K562 (cell line): ENCODE data around the gene MAPT. TPM values are rescaled to one million over a fixed set of nuclear protein-coding genes. Genes with fewer than 3 reads are reported as not detected.

Source experiments
- GABPB1 ChIP-seq: sonication (generic); formaldehyde crosslinking; IDR thresholded peaks from 2 replicates; pipeline ENCODE4 v1.8.0; 2022; ENCODE audit warnings: mild to moderate bottlenecking, missing genetic modification reagents
- POLR2AphosphoS2 ChIP-seq: IDR thresholded peaks from 2 replicates; pipeline ENCODE4 v1.6.1; 2012; ENCODE audit warnings: low read length, improper control_type of control experiment
- WHSC1 ChIP-seq: IDR thresholded peaks from one replicate; pipeline ENCODE4 v1.6.1; 2012; ENCODE audit warnings: low read length, control low read depth, inconsistent platforms
- ZNF134 ChIP-seq: fragments of 250-450 bp; sonication (Bioruptor Pico); conservative IDR thresholded peaks from 2 replicates; pipeline ENCODE4 v1.4.0; 2020
- ZNF184 ChIP-seq: sonication (generic); formaldehyde crosslinking; IDR thresholded peaks from 2 replicates; pipeline ENCODE4 v1.5.0; 2020; ENCODE audit warnings: missing genetic modification reagents
- polyA plus RNA-seq, 8 experiments: library from polyadenylated mRNA; depleted of rRNA in 4 of 8; stranded (reverse) in 5 of 8; unstranded in 3 of 8; fragments of >200 nt; fragmentation: Nextera tagmentation in 2 of 8; fragmentation: Illumina TruSeq in 1 of 8; extraction: Ambion mirVana in 2 of 8; extraction: Trizol in 1 of 8; gene quantifications; 2 replicates each; pipeline versions ENCODE4 v1.2.1 to v1.2.3, GENCODE V29; 2011 to 2014; ENCODE audit warnings: inconsistent platforms in 1 of 8, missing spikeins in 1 of 8
- total RNA-seq, 7 experiments: library from RNA; depleted of rRNA in 6 of 7; stranded (reverse); fragments of >200 nt in 6 of 7; fragmentation: Illumina TruSeq in 2 of 7; extraction: Trizol in 2 of 7; gene quantifications; 2 replicates each; pipeline versions ENCODE4 v1.2.1 to v1.2.3, GENCODE V29; 2011 to 2021; ENCODE audit warnings: low replicate concordance in 1 of 7
- TF ChIP-seq, protein P1 (sequence below): fragments of 250-450 bp; sonication (Bioruptor Pico); IDR thresholded peaks from 2 replicates; pipeline ENCODE4 v1.9.0; 2021; ENCODE audit warnings: mild to moderate bottlenecking
- TF ChIP-seq, protein P2 (sequence below): fragments of 450-650 bp; formaldehyde crosslinking; IDR thresholded peaks from 2 replicates; pipeline ENCODE4 v1.4.0; 2022; ENCODE audit warnings: mild to moderate bottlenecking, moderate library complexity
- TF ChIP-seq, protein P3 (sequence below), 2 experiments: IDR thresholded peaks; 2 replicates each; pipeline ENCODE4 v1.6.1; 2011; ENCODE audit warnings: borderline replicate concordance in 1 of 2, control low read depth in 1 of 2, low read depth in 1 of 2, low read length in 1 of 2, mild to moderate bottlenecking in 1 of 2, mixed read lengths in 1 of 2, moderate library complexity in 1 of 2; ENCODE audit not compliant: insufficient read depth in 1 of 2, insufficient read length in 1 of 2, poor library complexity in 1 of 2, severe bottlenecking in 1 of 2; ENCODE audit errors: extremely low read depth in 1 of 2
- TF ChIP-seq, protein P4 (sequence below): fragments of 200-800 bp; sonication (Bioruptor generic); IDR thresholded peaks from 2 replicates; pipeline ENCODE4 v1.6.1; 2016; ENCODE audit warnings: missing genetic modification characterization, missing compliant biosample characterization
- TF ChIP-seq, protein P5 (sequence below), 3 experiments: fragments of 200-800 bp in 1 of 3; fragments of 250-450 bp in 1 of 3; fragments of 450-650 bp in 1 of 3; sonication (Bioruptor Pico) in 1 of 3; sonication (Bioruptor generic) in 1 of 3; formaldehyde crosslinking in 1 of 3; IDR thresholded peaks; 2 replicates each; pipeline versions ENCODE4 v1.6.1 to v1.8.0; 2016 to 2022; ENCODE audit warnings: mild to moderate bottlenecking in 2 of 3, missing genetic modification characterization in 2 of 3, missing compliant biosample characterization in 1 of 3, moderate library complexity in 1 of 3
- TF ChIP-seq, protein P6 (sequence below): fragments of 450-650 bp; IDR thresholded peaks from 2 replicates; pipeline ENCODE4 v1.7.1; 2018; ENCODE audit warnings: mild to moderate bottlenecking, low read depth; ENCODE audit not compliant: partially characterized antibody

Gene MAPT
- total and polyA plus RNA-seq, 9 of the 15 experiments (the other 6 are each of a cell fraction or from before 2014, with no cell fraction given): 0.04 to 1.1 (median 0.36) TPM

DNA sequence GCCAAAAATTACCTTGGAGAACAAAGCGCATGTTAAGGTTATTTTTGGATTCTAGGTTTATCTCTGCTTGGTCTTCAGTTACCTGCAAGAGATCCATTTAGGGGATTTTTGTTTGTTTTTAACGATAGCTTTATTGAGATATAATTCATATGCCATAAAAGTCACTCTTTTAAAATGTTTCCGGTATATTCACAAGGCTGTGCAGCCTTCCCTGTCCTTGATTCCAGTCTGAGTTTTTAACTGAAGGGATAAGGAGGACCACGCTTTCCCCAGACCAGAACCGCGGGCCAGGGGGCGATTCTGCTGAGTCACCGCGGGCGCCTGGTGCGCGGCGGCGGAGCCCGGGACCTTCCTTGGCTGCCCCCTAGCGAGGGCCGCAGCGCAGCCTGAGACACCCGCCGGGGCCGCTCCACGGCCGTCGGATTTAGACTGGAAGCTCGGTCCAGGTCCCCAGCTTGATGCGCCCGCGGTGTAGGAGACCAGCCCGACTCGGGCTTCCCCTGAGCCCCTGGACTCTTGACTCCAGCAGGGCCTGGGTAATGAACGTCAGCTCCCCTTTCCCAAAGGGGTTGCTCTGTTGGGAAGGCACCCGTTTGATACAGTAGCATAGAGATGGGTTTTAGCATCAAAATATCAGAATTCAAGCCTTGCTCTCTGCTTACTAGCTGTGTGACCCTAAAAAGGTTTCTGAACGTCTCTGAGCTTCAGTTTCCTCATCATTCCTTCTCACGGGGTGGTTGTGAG lies 54.7 kb downstream of the MAPT start (continued):
- TF ChIP-seq, protein P1, sequence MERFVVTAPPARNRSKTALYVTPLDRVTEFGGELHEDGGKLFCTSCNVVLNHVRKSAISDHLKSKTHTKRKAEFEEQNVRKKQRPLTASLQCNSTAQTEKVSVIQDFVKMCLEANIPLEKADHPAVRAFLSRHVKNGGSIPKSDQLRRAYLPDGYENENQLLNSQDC: no peak
- TF ChIP-seq, protein P2, sequence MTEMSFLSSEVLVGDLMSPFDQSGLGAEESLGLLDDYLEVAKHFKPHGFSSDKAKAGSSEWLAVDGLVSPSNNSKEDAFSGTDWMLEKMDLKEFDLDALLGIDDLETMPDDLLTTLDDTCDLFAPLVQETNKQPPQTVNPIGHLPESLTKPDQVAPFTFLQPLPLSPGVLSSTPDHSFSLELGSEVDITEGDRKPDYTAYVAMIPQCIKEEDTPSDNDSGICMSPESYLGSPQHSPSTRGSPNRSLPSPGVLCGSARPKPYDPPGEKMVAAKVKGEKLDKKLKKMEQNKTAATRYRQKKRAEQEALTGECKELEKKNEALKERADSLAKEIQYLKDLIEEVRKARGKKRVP (CRISPR knock-in tag): no peak
- TF ChIP-seq, protein P3, sequence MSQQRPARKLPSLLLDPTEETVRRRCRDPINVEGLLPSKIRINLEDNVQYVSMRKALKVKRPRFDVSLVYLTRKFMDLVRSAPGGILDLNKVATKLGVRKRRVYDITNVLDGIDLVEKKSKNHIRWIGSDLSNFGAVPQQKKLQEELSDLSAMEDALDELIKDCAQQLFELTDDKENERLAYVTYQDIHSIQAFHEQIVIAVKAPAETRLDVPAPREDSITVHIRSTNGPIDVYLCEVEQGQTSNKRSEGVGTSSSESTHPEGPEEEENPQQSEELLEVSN (IDR thresholded peaks at IDR 0.05; ENCODE audit: borderline replicate concordance in 1 of 2, extremely low read depth in 1 of 2, insufficient read depth in 1 of 2, insufficient read length in 1 of 2, low read depth in 1 of 2, low read length in 1 of 2, poor library complexity in 1 of 2, severe bottlenecking in 1 of 2): peak; percentile 72 to 94
- TF ChIP-seq, protein P4, sequence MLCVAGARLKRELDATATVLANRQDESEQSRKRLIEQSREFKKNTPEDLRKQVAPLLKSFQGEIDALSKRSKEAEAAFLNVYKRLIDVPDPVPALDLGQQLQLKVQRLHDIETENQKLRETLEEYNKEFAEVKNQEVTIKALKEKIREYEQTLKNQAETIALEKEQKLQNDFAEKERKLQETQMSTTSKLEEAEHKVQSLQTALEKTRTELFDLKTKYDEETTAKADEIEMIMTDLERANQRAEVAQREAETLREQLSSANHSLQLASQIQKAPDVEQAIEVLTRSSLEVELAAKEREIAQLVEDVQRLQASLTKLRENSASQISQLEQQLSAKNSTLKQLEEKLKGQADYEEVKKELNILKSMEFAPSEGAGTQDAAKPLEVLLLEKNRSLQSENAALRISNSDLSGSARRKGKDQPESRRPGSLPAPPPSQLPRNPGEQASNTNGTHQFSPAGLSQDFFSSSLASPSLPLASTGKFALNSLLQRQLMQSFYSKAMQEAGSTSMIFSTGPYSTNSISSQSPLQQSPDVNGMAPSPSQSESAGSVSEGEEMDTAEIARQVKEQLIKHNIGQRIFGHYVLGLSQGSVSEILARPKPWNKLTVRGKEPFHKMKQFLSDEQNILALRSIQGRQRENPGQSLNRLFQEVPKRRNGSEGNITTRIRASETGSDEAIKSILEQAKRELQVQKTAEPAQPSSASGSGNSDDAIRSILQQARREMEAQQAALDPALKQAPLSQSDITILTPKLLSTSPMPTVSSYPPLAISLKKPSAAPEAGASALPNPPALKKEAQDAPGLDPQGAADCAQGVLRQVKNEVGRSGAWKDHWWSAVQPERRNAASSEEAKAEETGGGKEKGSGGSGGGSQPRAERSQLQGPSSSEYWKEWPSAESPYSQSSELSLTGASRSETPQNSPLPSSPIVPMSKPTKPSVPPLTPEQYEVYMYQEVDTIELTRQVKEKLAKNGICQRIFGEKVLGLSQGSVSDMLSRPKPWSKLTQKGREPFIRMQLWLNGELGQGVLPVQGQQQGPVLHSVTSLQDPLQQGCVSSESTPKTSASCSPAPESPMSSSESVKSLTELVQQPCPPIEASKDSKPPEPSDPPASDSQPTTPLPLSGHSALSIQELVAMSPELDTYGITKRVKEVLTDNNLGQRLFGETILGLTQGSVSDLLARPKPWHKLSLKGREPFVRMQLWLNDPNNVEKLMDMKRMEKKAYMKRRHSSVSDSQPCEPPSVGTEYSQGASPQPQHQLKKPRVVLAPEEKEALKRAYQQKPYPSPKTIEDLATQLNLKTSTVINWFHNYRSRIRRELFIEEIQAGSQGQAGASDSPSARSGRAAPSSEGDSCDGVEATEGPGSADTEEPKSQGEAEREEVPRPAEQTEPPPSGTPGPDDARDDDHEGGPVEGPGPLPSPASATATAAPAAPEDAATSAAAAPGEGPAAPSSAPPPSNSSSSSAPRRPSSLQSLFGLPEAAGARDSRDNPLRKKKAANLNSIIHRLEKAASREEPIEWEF (CRISPR knock-in tag): no peak
- no peak for TF ChIP-seq ZNF134
- TF ChIP-seq POLR2AphosphoS2: no peak
- no peak for TF ChIP-seq ZNF184 (CRISPR knock-in tag)
- TF ChIP-seq WHSC1: no peak
- TF ChIP-seq, protein P5, sequence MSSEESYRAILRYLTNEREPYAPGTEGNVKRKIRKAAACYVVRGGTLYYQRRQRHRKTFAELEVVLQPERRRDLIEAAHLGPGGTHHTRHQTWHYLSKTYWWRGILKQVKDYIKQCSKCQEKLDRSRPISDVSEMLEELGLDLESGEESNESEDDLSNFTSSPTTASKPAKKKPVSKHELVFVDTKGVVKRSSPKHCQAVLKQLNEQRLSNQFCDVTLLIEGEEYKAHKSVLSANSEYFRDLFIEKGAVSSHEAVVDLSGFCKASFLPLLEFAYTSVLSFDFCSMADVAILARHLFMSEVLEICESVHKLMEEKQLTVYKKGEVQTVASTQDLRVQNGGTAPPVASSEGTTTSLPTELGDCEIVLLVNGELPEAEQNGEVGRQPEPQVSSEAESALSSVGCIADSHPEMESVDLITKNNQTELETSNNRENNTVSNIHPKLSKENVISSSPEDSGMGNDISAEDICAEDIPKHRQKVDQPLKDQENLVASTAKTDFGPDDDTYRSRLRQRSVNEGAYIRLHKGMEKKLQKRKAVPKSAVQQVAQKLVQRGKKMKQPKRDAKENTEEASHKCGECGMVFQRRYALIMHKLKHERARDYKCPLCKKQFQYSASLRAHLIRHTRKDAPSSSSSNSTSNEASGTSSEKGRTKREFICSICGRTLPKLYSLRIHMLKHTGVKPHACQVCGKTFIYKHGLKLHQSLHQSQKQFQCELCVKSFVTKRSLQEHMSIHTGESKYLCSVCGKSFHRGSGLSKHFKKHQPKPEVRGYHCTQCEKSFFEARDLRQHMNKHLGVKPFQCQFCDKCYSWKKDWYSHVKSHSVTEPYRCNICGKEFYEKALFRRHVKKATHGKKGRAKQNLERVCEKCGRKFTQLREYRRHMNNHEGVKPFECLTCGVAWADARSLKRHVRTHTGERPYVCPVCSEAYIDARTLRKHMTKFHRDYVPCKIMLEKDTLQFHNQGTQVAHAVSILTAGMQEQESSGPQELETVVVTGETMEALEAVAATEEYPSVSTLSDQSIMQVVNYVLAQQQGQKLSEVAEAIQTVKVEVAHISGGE (CRISPR knock-in tag; IDR thresholded peaks at IDR 0.05): no peak
- TF ChIP-seq GABPB1 (CRISPR knock-in tag): no peak
- TF ChIP-seq, protein P6, sequence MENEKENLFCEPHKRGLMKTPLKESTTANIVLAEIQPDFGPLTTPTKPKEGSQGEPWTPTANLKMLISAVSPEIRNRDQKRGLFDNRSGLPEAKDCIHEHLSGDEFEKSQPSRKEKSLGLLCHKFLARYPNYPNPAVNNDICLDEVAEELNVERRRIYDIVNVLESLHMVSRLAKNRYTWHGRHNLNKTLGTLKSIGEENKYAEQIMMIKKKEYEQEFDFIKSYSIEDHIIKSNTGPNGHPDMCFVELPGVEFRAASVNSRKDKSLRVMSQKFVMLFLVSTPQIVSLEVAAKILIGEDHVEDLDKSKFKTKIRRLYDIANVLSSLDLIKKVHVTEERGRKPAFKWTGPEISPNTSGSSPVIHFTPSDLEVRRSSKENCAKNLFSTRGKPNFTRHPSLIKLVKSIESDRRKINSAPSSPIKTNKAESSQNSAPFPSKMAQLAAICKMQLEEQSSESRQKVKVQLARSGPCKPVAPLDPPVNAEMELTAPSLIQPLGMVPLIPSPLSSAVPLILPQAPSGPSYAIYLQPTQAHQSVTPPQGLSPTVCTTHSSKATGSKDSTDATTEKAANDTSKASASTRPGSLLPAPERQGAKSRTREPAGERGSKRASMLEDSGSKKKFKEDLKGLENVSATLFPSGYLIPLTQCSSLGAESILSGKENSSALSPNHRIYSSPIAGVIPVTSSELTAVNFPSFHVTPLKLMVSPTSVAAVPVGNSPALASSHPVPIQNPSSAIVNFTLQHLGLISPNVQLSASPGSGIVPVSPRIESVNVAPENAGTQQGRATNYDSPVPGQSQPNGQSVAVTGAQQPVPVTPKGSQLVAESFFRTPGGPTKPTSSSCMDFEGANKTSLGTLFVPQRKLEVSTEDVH: no peak
